Vagina (tissue), 2 donors: ENCODE data around the gene XRCC4.

ENCODE experiments used
- CTCF ChIP-seq, 3 experiments: fragments of 450-650 bp in 2 of 3; fragments of 200-600 bp in 1 of 3; sonication (generic) in 1 of 3; IDR thresholded peaks; one replicate each; pipeline ENCODE4 v1.5.1; 2017 to 2019; ENCODE audit warnings: antibody characterized with exemption in 3 of 3, mild to moderate bottlenecking in 2 of 3, moderate library complexity in 2 of 3
- POLR2AphosphoS5 ChIP-seq, 2 donors: sonication (generic); formaldehyde crosslinking; IDR thresholded peaks; one replicate each; pipeline ENCODE4 v1.9.0; 2017; ENCODE audit warnings: antibody characterized with exemption in 2 of 2, mild to moderate bottlenecking in 2 of 2, low read depth in 1 of 2; ENCODE audit not compliant: insufficient read depth in 1 of 2

GRCh38 chr5:83375049-83375745 lies 297.9 kb downstream of the XRCC4 start:
- no peak for TF ChIP-seq CTCF (IDR thresholded peaks at IDR 0.05)
- no peak for TF ChIP-seq POLR2AphosphoS5 (IDR thresholded peaks at IDR 0.05; ENCODE audit: insufficient read depth in 1 of 2, low read depth in 1 of 2)
